Kidney epithelial cell (primary cell): ENCODE measurements around the gene HOXB3. TPM values are rescaled to one million over a fixed set of nuclear protein-coding genes. Genes with fewer than 3 reads are reported as not detected.

Experiments used
- DNase-seq: peaks from one replicate; pipeline ENCODE4 v3.0.0-alpha.2; 2010; ENCODE audit warnings: low read depth
- H3K27me3 ChIP-seq: 2 replicates; pipeline ENCODE4 v1.6.0; 2011; ENCODE audit warnings: low read length; ENCODE audit not compliant: control insufficient read depth, insufficient read depth
- H3K36me3 ChIP-seq: 2 replicates; pipeline ENCODE4 v1.5.1; 2011; ENCODE audit warnings: low read length; ENCODE audit not compliant: control insufficient read depth, insufficient read depth
- H3K4me3 ChIP-seq: 2 replicates; pipeline ENCODE4 v1.5.1; 2011; ENCODE audit warnings: low read depth, mild to moderate bottlenecking, control low read depth, low read length
- total RNA-seq: library from RNA; depleted of rRNA; stranded (reverse); fragments of >200 nt; gene quantifications from 2 replicates; pipeline ENCODE4 v1.2.3, GENCODE V29; 2015
- TF ChIP-seq, protein P1 (sequence below): IDR thresholded peaks from 2 replicates; pipeline ENCODE4 v1.5.1; 2011; ENCODE audit warnings: mild to moderate bottlenecking, moderate library complexity, low read length, control low read depth, inconsistent platforms; ENCODE audit not compliant: insufficient read depth, poor library complexity, severe bottlenecking

The HOXB3 gene
- total RNA-seq, 1 donor from 2014 or later: 31.1 TPM

DNA sequence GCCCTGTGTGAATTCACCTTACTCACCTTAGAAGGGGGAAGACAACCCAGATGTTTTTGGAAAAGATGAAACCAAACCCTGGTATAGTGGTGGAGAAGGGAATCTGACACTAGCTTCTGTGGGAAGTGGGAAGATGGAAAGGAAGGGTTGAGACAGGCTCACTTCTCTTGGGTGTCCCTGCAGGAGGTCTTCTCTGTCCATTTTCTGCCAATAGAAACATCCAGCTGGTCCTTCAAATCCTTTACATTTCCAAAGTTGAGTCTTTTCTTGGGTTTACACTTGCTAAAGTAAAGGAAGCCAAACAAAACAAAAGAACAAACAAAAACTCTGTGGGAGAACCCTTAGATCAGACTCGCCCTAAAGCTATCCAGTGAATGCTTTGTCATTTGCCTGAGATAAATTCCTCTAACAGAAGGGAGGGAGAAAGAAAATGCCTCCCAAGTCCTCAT lies 69.4 kb downstream of the HOXB3 start:
- DNase-seq: no peak
- Histone ChIP-seq H3K4me3 (no peak overlapping the region), H3K27me3 (no peaks in the 10 kb centered on the region), H3K36me3 (no peaks in the 10 kb centered on the region)
- TF ChIP-seq, protein P1, sequence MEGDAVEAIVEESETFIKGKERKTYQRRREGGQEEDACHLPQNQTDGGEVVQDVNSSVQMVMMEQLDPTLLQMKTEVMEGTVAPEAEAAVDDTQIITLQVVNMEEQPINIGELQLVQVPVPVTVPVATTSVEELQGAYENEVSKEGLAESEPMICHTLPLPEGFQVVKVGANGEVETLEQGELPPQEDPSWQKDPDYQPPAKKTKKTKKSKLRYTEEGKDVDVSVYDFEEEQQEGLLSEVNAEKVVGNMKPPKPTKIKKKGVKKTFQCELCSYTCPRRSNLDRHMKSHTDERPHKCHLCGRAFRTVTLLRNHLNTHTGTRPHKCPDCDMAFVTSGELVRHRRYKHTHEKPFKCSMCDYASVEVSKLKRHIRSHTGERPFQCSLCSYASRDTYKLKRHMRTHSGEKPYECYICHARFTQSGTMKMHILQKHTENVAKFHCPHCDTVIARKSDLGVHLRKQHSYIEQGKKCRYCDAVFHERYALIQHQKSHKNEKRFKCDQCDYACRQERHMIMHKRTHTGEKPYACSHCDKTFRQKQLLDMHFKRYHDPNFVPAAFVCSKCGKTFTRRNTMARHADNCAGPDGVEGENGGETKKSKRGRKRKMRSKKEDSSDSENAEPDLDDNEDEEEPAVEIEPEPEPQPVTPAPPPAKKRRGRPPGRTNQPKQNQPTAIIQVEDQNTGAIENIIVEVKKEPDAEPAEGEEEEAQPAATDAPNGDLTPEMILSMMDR: no peak

DNA sequence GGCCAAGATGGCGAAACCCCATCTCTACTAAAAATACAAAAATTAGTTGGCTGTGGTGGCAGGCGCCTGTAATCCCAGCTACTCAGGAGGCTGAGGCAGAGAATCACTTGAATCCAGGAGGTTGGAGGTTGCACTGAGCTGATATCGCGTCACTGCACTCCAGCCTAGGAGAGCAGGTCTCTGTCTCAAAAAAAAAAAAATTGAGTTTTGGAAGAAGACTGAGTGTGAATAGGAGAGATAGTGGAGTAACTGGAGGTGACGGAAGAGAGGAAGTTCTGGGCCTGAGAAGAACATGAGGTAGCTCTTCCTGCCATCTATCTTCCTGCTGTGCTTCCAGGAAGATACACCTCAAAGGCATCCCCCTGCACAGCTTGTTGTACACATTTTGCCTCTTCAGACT lies 70.6 kb downstream of the HOXB3 start:
- Histone ChIP-seq H3K36me3 (no peaks in the 10 kb centered on the region), H3K27me3 (no peaks in the 10 kb centered on the region), H3K4me3 (no peak overlapping the region)
- TF ChIP-seq, protein P1: no peak
- DNase-seq: no peak

- H3K27me3 ChIP-seq: no peaks in the 10 kb centered on the region
Measured at GRCh38 chr17:48517478-48517877, 72.6 kb downstream of the HOXB3 start.

DNA sequence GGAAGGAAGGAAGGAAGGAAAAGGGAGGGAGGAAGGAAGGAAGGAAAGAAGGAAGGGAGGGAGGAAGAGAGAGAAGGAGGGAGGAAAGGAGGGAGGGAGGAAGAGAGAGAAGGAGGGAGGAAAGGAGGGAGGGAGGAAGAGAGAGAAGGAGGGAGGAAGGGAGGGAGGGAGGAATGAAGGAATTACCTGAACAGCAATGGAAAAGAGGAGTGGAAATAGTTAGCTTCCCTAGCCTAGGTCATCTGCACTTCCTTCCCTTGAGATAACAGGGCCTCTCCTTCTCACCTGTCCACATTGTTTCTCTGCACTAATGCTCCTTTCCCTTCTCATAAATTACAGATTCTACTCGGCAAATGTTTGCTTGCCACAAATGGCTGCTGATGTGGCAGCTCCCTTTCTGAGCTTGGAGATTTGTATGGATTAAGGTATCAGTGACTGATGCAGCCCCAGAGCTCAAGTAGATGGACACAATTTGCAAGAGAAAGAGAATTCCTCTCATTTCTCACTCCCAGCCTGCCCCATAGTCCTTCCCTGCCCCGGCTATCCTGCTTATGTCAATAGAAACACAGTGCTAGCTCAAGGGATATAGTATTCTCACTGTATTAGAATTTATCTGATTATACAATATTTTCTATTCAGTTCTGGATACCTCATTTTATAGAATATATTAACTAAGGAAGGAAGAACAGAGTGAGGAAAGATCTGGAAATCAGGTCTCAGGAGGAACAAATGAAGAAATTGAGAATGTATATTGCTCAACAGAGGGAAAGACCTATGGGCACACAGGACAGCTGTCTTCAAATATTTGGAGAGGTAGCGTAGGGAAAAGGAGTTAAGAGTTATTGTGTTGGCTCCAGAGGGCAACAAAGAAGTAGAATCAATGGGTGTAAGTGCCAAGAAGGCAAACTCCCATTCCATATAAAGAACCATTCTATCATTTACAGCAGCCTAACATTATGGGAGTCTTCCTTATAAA lies 73.8 kb downstream of the HOXB3 start:
- Histone ChIP-seq H3K27me3 (no peaks in the 10 kb centered on the region), H3K36me3 (no peaks in the 10 kb centered on the region), H3K4me3 (no peak overlapping the region)
- TF ChIP-seq, protein P1: no peak
- DNase-seq: no peak

More at GRCh38 chr17:48517478-48517877, 72.6 kb downstream of the HOXB3 start:
- TF ChIP-seq, protein P1: no peak
- Histone ChIP-seq H3K4me3 (no peak overlapping the region), H3K36me3 (no peaks in the 10 kb centered on the region)
- DNase-seq: no peak

GRCh38 chr17:48514477-48514876 lies 75.6 kb downstream of the HOXB3 start:
- H3K4me3 ChIP-seq: no peak overlapping the region
- H3K27me3 ChIP-seq: no peaks in the 10 kb centered on the region
- no peak for DNase-seq
- TF ChIP-seq, protein P1: no peak
- no peaks in the 10 kb centered on the region for H3K36me3 ChIP-seq
